DLD1 (cell line): ENCODE measurements around the gene TNFRSF6B.

Experiments used
- in situ Hi-C: cut with HindIII; loops from 2 replicates; pipeline ENCODE4 v1.10.0; 2017; ENCODE audit warnings: low sequenced_read_pairs

Gene TNFRSF6B

DNA sequence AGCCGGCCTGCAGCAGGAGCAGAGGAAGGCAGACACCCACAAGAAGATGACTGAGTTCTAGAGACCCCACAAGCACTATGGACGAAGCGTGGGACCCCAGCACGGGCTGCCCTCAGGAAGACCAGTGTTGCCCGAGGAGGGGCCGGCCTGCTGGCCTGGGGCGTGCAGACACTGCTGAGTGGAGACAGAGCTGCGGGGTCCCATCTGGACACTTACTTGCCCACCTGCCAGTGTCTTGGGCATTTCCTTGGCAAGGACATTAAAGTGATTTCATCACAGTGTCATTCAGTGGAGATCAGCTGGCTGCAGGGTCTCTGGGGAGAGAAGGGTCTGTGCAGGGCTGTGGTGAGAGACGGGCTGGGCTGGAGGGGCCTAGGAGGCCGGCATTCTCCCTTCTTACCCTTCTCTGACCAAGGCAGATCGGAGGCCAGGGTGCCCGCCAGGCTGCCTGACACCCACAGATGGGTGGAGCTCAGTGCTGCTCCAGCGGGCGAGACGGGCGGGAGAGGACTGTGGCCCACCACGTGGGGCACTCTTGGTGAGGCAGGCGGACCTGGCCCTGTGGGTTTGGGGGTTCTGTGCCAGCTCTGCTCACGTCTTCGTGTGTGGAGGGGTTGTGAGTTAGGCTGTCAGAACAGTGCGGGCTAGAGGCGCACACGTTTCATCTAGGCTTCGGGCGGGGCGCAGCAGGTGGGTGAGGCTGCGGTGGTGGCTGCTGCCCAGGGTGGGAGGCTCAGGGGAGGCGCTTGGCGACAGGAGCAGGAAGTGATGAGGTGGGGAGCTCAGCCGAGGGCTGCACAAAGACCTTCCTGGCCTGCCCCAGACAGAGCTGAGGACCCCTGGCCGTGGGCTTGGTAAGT lies 39.6 kb downstream of the TNFRSF6B start, which contains the start of gene LIME1:
LIME1 (plus strand) TSS at position 806 of the 860 bp plus-strand sequence. CDS start 886 bp downstream, outside the sequence.
- in situ Hi-C loops, result no loop called here

DNA sequence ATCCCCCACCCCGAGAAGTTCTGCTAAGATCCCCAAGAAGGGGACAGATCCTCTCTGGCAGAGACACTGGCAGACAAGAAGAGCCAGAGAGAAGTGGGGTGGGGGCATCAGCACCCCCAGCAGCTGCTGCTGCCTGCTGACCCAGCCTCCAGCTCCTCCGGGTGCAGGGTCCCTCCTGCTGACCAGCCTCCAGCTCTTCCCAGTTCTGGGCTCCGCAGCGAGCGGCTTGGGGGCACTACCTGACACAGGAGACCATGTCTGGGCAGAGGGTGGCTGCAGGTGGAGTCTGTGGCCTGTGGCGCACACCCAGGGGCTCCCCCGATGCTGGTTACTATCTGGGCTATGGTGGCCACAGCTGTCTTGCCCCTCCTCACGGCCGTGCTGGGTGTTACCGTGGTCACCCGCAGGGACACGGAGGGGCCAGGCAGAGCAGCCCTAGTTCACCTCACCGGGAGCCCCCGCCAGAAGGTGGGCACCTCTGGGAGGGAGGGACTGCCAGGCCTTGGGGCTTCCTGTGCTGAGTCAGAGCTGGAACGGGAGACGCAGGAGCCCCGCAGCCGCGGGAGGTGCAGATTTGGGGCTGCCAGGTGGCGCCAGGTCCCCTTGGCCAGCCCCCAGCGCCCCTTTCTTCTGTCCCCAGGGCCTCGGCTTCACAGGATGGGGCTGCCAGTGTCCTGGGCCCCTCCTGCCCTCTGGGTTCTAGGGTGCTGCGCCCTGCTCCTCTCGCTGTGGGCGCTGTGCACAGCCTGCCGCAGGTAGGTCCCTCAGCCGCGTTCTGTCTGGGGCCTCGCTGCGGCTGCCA lies 40.6 kb downstream of the TNFRSF6B start:
- in situ Hi-C loops, result no loop called here

DNA sequence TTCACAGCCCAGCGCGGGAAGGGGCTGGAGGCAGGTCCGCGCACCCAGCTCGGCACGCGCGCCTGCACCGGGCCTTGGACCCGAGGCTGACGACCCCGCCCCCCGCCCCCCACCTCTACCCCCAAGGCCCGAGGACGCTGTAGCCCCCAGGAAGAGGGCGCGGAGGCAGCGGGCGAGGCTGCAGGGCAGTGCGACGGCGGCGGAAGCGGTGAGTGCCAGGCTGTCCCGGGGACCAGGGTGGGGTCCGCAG lies 41.2 kb downstream of the TNFRSF6B start:
- in situ Hi-C loops, result no loop called here

GRCh38 chr20:63737945-63738686 lies 41.7 kb downstream of the TNFRSF6B start:
- in situ Hi-C loops, result no loop called here

GRCh38 chr20:63738687-63739129 lies 42.3 kb downstream of the TNFRSF6B start:
- in situ Hi-C loops, result no loop called here

DNA sequence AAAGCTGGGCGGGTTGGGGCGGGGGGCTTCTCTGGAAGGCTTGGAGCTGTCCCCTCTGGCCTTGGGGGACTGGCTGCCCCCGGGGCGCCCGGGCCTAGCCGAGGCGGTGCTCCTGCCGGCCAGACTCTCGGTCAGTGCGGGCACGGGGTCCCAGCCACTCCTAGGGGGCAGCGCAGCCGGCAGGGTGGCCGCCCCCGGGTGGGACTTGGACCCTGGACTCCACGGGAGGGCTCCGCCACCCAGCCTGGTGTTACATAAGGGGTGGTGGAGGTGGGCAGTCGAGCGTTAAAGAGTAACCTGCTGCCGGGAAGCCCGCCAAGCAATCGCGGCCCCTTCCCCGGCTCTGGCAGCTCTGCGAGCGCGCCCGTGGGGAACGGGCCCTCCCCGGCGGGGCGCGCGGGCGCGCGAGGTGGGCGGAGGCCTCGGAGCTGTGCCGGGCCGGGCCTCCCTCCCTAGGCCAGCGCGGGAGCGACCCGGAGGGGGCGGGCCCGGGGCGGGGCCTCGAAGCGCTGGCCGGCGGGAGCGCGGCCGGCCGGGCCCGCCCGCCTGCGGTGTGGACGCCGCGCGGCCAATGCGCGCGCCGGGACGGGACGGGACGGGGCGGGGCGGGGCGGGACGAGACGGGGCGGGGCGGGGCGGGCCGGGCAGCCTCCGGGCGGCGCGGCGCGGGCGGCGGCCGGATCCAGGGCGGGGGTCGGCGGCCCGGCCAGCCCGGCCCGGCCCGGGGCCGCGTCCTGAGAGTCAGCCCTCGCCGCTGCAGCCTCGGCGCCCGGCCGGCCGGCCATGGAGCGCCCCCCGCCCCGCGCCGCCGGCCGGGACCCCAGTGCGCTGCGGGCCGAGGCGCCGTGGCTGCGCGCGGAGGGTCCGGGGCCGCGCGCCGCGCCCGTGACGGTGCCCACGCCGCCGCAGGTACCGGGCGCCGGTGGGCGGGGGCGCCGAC lies 42.9 kb downstream of the TNFRSF6B start, which contains the start of gene SLC2A4RG:
SLC2A4RG (plus strand) TSS at position 647 of the 940 bp plus-strand sequence; CDS start at position 784, 137 bp downstream.
- in situ Hi-C loops, result no loop called here

DNA sequence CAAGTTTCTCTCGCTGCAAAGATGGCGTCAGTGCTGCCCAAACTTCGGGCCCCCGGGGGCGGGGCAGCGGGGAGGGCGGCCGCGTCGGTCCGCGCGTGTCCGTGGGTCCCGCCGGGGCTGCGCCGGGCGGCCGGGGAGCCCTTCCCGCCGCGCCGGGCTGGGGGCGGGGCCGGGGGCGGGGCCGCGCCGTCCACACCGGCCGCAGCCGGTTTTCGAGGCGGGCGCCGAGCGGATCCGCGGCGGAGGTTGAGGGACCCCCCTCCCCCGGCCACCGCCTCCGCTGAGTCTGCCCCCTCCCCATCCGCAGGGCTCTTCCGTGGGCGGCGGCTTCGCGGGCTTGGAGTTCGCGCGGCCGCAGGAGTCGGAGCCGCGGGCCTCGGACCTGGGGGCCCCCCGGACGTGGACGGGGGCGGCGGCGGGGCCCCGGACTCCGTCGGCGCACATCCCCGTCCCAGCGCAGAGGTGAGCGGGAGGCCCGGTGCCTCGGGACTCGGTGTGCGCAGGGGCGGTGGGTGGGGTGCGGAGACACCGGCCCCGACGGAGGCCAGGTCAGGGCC lies 43.7 kb downstream of the TNFRSF6B start:
- in situ Hi-C loops, result no loop called here

GRCh38 chr20:63740627-63741353 lies 44.3 kb downstream of the TNFRSF6B start:
- in situ Hi-C loops, result no loop called here

DNA sequence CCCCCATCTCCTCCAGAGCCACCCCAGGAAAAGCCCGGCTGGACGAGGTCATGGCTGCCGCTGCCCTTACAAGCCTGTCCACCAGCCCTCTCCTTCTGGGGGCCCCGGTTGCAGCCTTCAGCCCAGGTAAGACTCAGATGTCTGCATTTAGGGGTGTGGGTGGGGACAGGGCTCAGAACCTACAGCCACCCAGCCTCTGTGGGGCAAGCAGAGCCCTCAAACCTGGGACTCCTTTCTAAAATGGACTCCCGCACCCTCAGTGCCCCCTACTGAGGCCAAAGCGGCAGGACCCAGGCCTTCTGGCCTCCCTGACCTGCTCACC lies 44.9 kb downstream of the TNFRSF6B start:
- in situ Hi-C loops, result no loop called here

- in situ Hi-C loops, result no loop called here
Measured at GRCh38 chr20:63741676-63742380, 45.4 kb downstream of the TNFRSF6B start.

DNA sequence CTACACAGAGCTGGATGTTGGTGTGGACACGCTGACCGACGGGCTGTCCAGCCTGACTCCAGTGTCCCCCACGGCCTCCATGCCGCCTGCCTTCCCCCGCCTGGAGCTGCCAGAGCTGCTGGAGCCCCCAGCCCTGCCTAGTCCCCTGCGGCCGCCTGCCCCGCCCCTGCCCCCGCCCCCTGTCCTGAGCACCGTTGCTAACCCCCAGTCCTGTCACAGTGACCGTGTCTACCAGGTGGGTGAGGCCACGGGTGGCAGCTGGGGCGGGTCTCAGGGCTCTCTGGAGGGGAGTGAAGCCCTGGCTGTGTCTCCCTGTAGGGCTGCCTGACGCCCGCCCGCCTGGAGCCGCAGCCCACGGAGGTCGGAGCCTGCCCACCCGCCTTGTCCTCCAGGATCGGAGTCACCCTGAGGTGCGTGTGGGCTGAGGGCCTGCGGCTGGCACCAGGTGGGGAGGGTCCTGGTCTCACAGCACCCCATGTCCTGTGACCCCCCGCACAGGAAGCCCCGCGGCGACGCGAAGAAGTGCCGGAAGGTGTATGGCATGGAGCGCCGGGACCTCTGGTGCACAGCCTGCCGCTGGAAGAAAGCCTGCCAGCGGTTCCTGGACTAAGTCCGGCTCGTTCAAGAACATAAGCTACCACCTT lies 46.1 kb downstream of the TNFRSF6B start:
- in situ Hi-C loops, result no loop called here

DNA sequence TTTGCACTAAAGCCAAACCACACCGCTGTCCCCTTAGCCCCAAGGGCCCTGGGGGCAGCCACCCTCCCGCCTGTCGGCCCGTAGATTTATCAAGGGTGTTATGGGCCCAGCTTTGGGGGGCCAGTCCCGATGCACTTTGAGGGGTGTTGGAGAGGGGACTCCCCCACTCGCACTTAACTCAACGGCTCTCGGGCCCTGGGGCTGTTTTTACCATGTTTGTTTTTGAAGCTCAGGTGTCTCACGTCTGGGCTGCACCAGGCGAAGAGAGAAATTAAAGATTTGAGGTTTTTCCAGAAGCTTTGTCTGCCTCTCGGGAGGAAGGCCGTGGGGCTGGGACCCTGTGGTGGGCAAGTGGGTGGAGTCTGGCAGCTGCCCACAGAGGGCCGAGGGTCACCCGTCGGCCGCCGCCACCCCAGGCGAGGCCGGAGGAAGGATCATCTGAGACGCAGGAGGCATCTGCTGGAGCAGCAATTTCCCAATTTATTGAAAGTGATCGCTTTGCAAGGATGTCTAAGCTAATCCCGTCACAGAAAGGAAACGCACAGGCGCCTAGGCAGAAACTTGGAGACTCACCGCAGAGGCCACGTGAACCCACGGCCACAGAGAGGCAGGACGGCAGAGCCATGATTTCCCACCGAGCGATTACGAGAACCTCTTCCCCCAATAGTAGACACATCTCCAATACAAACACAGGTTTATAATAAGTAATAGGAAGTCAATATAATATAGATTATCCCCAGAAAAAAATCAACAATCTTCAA lies 46.9 kb downstream of the TNFRSF6B start:
- in situ Hi-C loops, result no loop called here

DNA sequence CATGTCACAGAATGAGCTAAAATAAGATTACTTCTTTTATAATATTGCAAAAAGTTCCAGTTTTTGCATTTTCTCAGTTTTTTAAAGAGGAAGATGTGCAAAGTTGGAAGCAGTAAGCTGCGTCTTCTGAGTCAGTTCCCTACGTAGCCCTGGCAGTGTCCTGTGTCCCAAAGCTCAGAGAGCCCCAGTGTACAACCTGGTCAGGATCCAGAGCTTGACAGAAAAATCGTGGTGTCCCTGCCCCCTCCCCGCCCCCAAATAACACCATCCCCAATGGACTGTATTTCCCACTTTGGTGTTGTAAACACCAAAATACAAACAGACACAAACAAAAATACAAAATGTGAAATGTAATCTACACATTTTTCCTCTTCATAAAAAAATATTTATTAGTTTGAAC lies 47.7 kb downstream of the TNFRSF6B start:
- in situ Hi-C loops, result no loop called here

DNA sequence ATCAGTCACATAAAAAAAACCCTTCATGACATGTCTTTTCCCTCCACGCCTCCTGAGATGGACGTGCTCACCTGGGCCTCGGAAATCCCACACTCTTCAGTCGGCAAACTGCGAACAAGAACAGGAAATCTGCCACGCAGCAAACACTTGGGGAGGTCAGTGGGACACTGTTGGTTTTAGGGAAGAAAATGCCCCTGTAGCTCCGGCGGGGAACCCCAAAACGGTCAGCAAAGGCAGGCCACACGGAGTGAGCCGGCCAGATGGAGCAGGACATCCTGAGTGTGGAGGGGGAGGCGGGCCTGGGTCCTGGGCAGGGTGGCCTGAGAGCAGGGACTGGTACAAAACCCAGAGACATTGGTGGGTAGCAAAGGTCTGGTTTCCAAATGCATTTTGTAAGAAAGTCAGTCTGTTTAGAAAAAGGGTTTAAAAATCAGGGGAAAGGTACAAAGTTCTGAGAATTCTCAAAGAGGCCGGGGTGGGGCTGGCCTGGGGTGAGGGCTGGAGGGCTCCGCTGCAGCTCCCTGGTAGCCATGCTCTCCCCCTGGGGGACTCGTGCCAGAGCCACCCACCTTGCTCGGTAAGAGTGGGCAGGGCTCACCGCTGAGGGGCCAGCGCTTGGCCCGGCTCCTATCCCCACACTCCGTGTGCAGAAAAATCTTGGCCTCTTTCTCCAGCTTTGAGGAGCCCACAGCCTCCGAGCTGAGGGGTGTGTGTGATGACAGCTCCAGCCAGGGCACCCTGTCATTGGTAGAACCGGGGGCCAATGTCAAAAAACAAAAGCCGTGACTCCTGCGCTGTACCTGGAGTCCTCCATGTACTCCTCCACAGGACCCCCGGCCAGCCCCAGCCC lies 48.3 kb downstream of the TNFRSF6B start:
- in situ Hi-C loops, result no loop called here

GRCh38 chr20:63745424-63745805 lies 49.0 kb downstream of the TNFRSF6B start:
- in situ Hi-C loops, result no loop called here

- in situ Hi-C loops, result no loop called here
Measured at GRCh38 chr20:63745961-63746731, 49.7 kb downstream of the TNFRSF6B start.
